Measurements from ENCODE around the gene ADGRG6.
A peak's percentile ranks its signal among the peaks of the same experiment; 100 is the strongest.

Gene ADGRG6

DNA sequence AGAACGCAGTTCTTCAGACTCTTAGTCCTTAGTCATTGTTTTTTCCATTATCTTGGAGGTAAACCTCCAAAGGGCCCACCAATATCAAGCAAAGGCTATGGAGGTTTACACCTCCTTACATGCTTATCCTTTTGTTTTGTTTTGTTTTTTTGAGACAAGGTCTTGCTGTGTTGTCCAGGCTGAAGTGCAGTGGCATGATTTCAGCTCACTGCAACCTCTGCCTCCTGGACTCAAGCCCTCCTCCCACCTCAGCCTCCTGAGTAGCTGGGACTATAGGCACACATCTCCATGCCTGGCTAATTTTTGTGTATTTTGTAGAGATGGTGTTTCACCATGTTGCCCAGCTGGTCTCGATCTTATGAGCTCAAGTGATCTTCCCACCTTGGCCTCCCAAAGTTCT, 26.3 kb downstream of the ADGRG6 start:
- Histone ChIP-seq H3K79me2 (ENCODE audit: control insufficient read depth, insufficient read depth, low read length, poor library complexity) (no peaks in the 10 kb centered on the region), H3K9ac (ENCODE audit: low read length) (no peak overlapping the region), H3K18ac (ENCODE audit: low read length) (no peak overlapping the region), H3K4me3 (ENCODE audit: low read depth, low read length) (no peak overlapping the region), H2AK5ac (ENCODE audit: low read length) (no peak overlapping the region), H3K14ac (ENCODE audit: low read length) (no peak overlapping the region), H3K36me3 (ENCODE audit: control insufficient read depth in 1 of 2, insufficient read depth in 2 of 2, low read length in 2 of 2) (no peaks in the 10 kb centered on the region), H3K4ac (ENCODE audit: low read depth, low read length) (no peak overlapping the region), H3K23ac (ENCODE audit: low read length) (no peak overlapping the region), H3K27ac (ENCODE audit: low read depth, low read length) (no peak overlapping the region), H3K27me3 (ENCODE audit: insufficient read depth, low read length) (no peaks in the 10 kb centered on the region), H4K8ac (ENCODE audit: low read depth, low read length) (no peak overlapping the region), H2BK12ac (ENCODE audit: low read length) (no peak overlapping the region), H4K91ac (ENCODE audit: low read depth, low read length) (no peak overlapping the region), H2AFZ (ENCODE audit: insufficient read depth, low read length, poor library complexity) (no peak overlapping the region), H3K4me1 (ENCODE audit: control insufficient read depth in 1 of 2, insufficient read depth in 2 of 2, low read length in 2 of 2) (no peaks in the 10 kb centered on the region), H2BK5ac (ENCODE audit: low read depth, low read length, poor library complexity) (no peak overlapping the region), H3K4me2 (ENCODE audit: low read length) (no peak overlapping the region), H2BK120ac (ENCODE audit: insufficient read depth, low read length, poor library complexity) (no peak overlapping the region), H3K9me3 (ENCODE audit: insufficient read depth, low read depth, low read length) (no peaks in the 10 kb centered on the region), H4K12ac (ENCODE audit: low read depth, low read length) (no peak overlapping the region), H3K79me1 (ENCODE audit: low read length) (peaks cover 2% of the 10 kb centered on the region)
- WGBS (ENCODE audit: extremely low coverage, insufficient coverage, insufficient read length): no CpG with 5 or more reads among the region's 2 CpGs
- no peak for DNase-seq

DNA sequence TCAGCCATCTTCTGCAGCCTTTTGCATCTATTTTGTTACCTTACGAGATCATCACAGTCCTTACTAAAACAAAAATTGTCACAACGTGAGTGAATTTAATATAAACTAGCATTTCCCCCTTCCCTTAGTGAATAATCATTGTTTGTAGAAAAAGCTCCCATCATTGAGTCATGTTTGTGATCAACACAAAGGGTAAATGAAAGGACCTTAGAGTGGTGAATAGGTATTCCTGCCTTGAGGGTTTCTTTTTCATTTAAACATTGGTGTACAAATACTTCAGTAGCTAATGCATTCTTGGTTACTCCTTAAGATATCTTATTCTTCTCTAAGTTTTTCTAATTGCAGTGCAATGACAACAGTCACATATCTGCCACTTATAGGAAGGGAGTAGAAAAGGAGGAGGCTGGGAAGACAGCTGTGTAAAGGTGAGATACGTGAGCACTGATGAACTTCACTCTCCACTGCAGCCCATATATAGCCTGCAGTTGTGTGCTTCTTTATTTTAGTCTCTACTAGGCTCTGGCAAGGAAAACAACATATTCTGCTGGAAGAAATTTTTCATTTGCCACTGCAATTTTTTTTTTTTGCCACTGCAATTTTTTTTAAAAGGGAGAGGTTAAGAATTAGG, 27.8 kb downstream of the ADGRG6 start:
- no peaks in the 10 kb centered on the region for H3K27me3 ChIP-seq (ENCODE audit: insufficient read depth, low read length)
- H2BK5ac ChIP-seq (ENCODE audit: low read depth, low read length, poor library complexity): no peak overlapping the region
- H2BK120ac ChIP-seq (ENCODE audit: insufficient read depth, low read length, poor library complexity): peak overlapping the region; percentile 55
- no peak overlapping the region for H3K4me2 ChIP-seq (ENCODE audit: low read length)
- H3K4me3 ChIP-seq (ENCODE audit: low read depth, low read length): no peak overlapping the region
- no peak overlapping the region for H3K9ac ChIP-seq (ENCODE audit: low read length)
- no peak overlapping the region for H3K23ac ChIP-seq (ENCODE audit: low read length)
- no peak overlapping the region for H4K8ac ChIP-seq (ENCODE audit: low read depth, low read length)
- no peaks in the 10 kb centered on the region for H3K79me2 ChIP-seq (ENCODE audit: control insufficient read depth, insufficient read depth, low read length, poor library complexity)
- H3K4me1 ChIP-seq (ENCODE audit: control insufficient read depth in 1 of 2, insufficient read depth in 2 of 2, low read length in 2 of 2): peaks cover 0 to 2% of the 10 kb centered on the region in 2 experiments
- H3K9me3 ChIP-seq (ENCODE audit: insufficient read depth, low read depth, low read length): no peaks in the 10 kb centered on the region
- no peak overlapping the region for H2AFZ ChIP-seq (ENCODE audit: insufficient read depth, low read length, poor library complexity)
- no peak overlapping the region for H3K27ac ChIP-seq (ENCODE audit: low read depth, low read length)
- no peak for DNase-seq
- H3K14ac ChIP-seq (ENCODE audit: low read length): no peak overlapping the region
- WGBS (ENCODE audit: extremely low coverage, insufficient coverage, insufficient read length): no CpG with 5 or more reads among the region's 3 CpGs
- peaks cover 2% of the 10 kb centered on the region for H3K79me1 ChIP-seq (ENCODE audit: low read length)
- H3K36me3 ChIP-seq (ENCODE audit: control insufficient read depth in 1 of 2, insufficient read depth in 2 of 2, low read length in 2 of 2): no peaks in the 10 kb centered on the region
- H3K4ac ChIP-seq (ENCODE audit: low read depth, low read length): no peak overlapping the region
- no peak overlapping the region for H4K12ac ChIP-seq (ENCODE audit: low read depth, low read length)
- no peak overlapping the region for H3K18ac ChIP-seq (ENCODE audit: low read length)
- H2AK5ac ChIP-seq (ENCODE audit: low read length): no peak overlapping the region
- H4K91ac ChIP-seq (ENCODE audit: low read depth, low read length): peak overlapping the region; percentile 47
- H2BK12ac ChIP-seq (ENCODE audit: low read length): no peak overlapping the region

DNA sequence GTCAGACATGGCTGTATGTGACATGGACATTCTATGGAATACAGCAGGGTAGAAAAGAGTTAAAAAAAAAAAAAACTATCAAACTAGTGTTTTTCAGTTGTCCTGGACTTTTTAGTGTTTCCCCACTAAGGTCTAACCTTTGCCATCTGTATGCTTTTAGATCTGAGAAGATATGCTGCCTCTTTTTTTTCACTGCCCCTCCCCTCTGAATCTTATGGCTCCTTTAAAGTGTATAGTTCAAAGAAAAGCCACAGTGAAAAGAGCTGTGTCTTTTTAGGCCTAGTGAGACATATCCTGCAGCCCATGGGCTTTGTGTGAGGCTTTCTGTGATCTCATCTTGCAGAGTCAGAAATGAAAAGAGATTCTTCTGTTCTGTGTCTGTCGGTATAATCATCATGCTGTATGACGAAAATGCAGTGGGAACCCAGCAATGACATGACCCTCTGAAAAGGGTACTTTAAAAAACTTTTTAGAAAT, 29.3 kb downstream of the ADGRG6 start:
- Histone ChIP-seq H3K27me3 (ENCODE audit: insufficient read depth, low read length) (no peaks in the 10 kb centered on the region), H3K79me2 (ENCODE audit: control insufficient read depth, insufficient read depth, low read length, poor library complexity) (no peaks in the 10 kb centered on the region), H3K27ac (ENCODE audit: low read depth, low read length) (peak overlapping the region; percentile 60), H3K4me2 (ENCODE audit: low read length) (no peak overlapping the region), H3K79me1 (ENCODE audit: low read length) (peaks cover 2% of the 10 kb centered on the region), H2BK5ac (ENCODE audit: low read depth, low read length, poor library complexity) (peak overlapping the region; percentile 91), H3K4me3 (ENCODE audit: low read depth, low read length) (no peak overlapping the region), H4K91ac (ENCODE audit: low read depth, low read length) (peak overlapping the region; percentile 24), H3K9me3 (ENCODE audit: insufficient read depth, low read depth, low read length) (no peaks in the 10 kb centered on the region), H3K23ac (ENCODE audit: low read length) (no peak overlapping the region), H3K9ac (ENCODE audit: low read length) (no peak overlapping the region), H2AFZ (ENCODE audit: insufficient read depth, low read length, poor library complexity) (no peak overlapping the region), H4K8ac (ENCODE audit: low read depth, low read length) (peak overlapping the region; percentile 48), H2AK5ac (ENCODE audit: low read length) (no peak overlapping the region), H4K12ac (ENCODE audit: low read depth, low read length) (no peak overlapping the region), H3K36me3 (ENCODE audit: control insufficient read depth in 1 of 2, insufficient read depth in 2 of 2, low read length in 2 of 2) (no peaks in the 10 kb centered on the region), H3K4me1 (ENCODE audit: control insufficient read depth in 1 of 2, insufficient read depth in 2 of 2, low read length in 2 of 2) (peaks cover 0 to 2% of the 10 kb centered on the region in 2 experiments), H3K14ac (ENCODE audit: low read length) (no peak overlapping the region), H3K4ac (ENCODE audit: low read depth, low read length) (no peak overlapping the region), H3K18ac (ENCODE audit: low read length) (no peak overlapping the region), H2BK12ac (ENCODE audit: low read length) (no peak overlapping the region), H2BK120ac (ENCODE audit: insufficient read depth, low read length, poor library complexity) (peak overlapping the region; percentile 76)
- WGBS (ENCODE audit: extremely low coverage, insufficient coverage, insufficient read length): no CpG with 5 or more reads among the region's 2 CpGs
- DNase-seq: no peak

DNA sequence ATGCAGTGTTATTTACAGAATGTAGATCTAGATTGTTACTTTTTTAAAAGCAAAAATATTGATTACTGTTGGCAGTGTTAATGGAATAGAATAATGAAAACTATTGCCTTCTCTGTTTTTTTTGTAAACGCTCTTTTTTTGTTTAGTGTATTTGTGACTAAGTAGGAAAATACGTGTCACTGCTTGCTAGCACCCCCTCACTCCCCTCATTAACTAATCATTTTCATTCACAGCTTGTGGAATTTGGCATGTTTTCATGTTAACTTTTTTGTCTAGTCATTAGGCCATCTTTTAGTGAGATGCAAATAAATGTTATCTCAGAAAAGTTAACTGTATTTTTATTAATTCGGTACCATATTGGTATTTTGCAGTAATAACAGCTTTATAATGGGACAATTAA, 29.8 kb downstream of the ADGRG6 start:
- H2AK5ac ChIP-seq (ENCODE audit: low read length): no peak overlapping the region
- H3K79me1 ChIP-seq (ENCODE audit: low read length): peaks cover 2% of the 10 kb centered on the region
- H2BK5ac ChIP-seq (ENCODE audit: low read depth, low read length, poor library complexity): no peak overlapping the region
- no peak overlapping the region for H3K18ac ChIP-seq (ENCODE audit: low read length)
- H4K8ac ChIP-seq (ENCODE audit: low read depth, low read length): no peak overlapping the region
- no peak overlapping the region for H3K4me2 ChIP-seq (ENCODE audit: low read length)
- no peak for DNase-seq
- no peak overlapping the region for H3K4ac ChIP-seq (ENCODE audit: low read depth, low read length)
- no peak overlapping the region for H2BK12ac ChIP-seq (ENCODE audit: low read length)
- H2AFZ ChIP-seq (ENCODE audit: insufficient read depth, low read length, poor library complexity): no peak overlapping the region
- no peaks in the 10 kb centered on the region for H3K79me2 ChIP-seq (ENCODE audit: control insufficient read depth, insufficient read depth, low read length, poor library complexity)
- H3K36me3 ChIP-seq (ENCODE audit: control insufficient read depth in 1 of 2, insufficient read depth in 2 of 2, low read length in 2 of 2): no peaks in the 10 kb centered on the region
- peak overlapping the region; percentile 62 for H3K27ac ChIP-seq (ENCODE audit: low read depth, low read length)
- no peaks in the 10 kb centered on the region for H3K9me3 ChIP-seq (ENCODE audit: insufficient read depth, low read depth, low read length)
- H2BK120ac ChIP-seq (ENCODE audit: insufficient read depth, low read length, poor library complexity): no peak overlapping the region
- no peaks in the 10 kb centered on the region for H3K27me3 ChIP-seq (ENCODE audit: insufficient read depth, low read length)
- no peak overlapping the region for H3K14ac ChIP-seq (ENCODE audit: low read length)
- H3K4me1 ChIP-seq (ENCODE audit: control insufficient read depth in 1 of 2, insufficient read depth in 2 of 2, low read length in 2 of 2): peaks cover 0 to 2% of the 10 kb centered on the region in 2 experiments
- WGBS (ENCODE audit: extremely low coverage, insufficient coverage, insufficient read length): no CpG with 5 or more reads among the region's 3 CpGs
- H3K9ac ChIP-seq (ENCODE audit: low read length): no peak overlapping the region
- no peak overlapping the region for H3K4me3 ChIP-seq (ENCODE audit: low read depth, low read length)
- no peak overlapping the region for H3K23ac ChIP-seq (ENCODE audit: low read length)
- no peak overlapping the region for H4K91ac ChIP-seq (ENCODE audit: low read depth, low read length)
- H4K12ac ChIP-seq (ENCODE audit: low read depth, low read length): no peak overlapping the region

Data from trophoblast cell (in vitro differentiated cells and primary cell).